HT1080 (cell line): ENCODE measurements around the gene CMTM1. TPM values are rescaled to one million over a fixed set of nuclear protein-coding genes. Genes with fewer than 3 reads are reported as not detected.
"Not testable (repeated sequence)": the region's sequence is repeated elsewhere in the genome, so short reads cannot be mapped to it uniquely, and the experiment has no call there.

Experiments
- DNase-seq: peaks from one replicate; pipeline ENCODE4 v3.0.0-alpha.2; 2015; ENCODE audit warnings: low read depth
- total RNA-seq: library from RNA; depleted of rRNA; stranded (reverse); fragments of >200 nt; shearing (Covaris generic); gene quantifications from 2 replicates; pipeline ENCODE4 v1.2.3, GENCODE V29; 2014

Gene CMTM1
- total RNA-seq, 1 experiment from 2014 or later = 8.7 TPM

DNA sequence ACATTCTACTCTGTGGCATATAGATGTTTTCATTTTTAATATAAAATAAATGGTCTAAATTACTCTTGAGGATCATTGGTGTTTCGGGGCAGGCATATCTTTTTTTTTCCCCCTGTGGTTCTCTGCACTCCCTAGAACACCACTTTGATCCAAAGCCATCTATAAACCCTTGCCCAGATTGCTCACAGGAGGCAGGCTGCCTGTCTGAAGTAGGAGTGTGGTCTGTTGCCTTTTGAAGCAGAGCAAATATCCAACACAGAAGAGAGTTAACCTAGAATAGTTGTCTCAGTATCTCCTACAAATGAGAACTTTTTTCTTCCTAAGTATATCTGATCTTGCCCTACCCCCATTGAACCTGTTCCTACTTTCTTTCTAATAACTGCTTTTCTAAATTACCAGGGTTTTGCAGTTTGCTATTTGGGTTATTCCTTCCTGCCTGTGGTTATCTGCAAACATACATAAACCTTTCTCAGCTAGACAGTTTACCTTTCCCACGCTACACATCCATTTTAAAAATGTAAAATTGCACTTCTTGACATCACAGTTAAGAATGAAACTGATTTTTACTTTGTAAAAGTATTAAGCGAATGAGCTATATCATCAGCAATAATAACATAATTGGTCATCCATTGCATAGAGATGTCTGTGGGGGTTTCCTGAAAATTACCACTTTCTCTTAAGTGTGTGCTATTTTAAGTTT, 4.7 kb upstream of the CMTM1 start:
- DNase-seq = no peak

DNA sequence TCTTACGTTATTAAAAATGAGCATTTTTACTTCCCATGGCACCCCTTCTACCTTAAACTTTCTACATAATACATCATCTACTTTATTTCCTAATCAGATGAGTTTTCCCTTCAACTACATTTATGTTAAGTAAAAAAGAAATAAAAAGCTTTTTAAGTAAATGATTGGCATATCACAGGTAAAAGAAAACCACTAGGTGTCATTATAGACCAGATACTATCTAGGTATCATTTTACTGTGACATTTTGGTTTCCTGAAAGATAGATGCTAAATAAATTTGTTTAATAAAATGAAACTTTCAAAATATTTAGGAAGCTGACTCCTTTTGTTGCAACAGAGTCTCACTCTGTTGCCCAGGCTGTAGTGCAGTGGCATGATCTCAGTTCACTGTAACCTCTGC, 3.8 kb upstream of the CMTM1 start:
- no peak for DNase-seq

DNA sequence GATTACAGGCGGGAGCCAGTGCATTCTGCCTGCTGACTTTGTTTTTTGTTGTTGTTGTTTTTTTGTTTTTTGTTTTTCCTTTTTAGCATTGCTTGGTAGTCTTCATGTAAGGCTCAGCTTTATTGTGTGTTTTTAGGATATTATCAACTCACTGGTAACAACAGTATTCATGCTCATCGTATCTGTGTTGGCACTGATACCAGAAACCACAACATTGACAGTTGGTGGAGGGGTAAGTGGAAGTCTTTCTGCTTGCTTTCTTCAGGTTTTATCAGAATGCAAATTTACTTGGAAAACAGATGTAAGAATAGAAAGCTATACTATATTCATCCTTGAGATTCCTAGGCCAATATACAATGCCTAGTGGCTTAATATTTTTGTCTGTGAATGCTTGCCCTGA, 3.3 kb upstream of the CMTM1 start:
- no peak for DNase-seq

DNA sequence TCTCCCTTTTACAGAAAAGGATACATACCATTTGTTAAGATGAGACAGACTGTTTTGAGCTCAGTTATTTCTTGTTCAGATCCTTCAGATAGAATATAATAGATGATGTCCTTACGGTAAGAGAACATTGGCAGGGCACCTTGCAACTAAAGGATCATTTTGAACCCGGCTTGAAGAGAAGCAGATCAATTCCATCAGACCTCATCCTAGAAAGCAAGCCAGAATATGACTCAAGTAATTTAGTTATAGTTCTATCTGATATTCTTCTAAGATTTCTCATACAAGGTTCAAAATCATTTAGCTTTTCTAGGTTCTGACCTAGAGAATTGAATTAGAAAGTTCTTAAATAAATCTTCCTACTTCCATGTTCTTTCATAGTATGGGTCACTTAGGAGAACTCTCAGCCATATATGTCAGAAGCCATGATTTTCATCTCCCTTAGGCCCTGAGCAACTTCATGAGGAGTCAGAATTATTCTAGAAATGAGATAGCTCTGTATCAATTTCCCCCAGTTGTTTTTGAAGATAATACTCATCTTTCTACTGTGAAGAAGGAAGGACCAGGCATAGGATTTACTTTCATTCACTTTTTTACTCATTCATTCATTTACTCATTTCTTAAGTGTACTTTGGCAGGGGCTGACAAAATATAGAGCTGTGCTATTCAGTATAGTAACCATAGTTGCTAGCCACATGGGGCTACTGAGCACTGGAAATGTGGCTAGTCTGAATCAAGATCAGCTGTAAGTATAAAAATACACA, 2.5 kb upstream of the CMTM1 start:
- DNase-seq = no peak

DNA sequence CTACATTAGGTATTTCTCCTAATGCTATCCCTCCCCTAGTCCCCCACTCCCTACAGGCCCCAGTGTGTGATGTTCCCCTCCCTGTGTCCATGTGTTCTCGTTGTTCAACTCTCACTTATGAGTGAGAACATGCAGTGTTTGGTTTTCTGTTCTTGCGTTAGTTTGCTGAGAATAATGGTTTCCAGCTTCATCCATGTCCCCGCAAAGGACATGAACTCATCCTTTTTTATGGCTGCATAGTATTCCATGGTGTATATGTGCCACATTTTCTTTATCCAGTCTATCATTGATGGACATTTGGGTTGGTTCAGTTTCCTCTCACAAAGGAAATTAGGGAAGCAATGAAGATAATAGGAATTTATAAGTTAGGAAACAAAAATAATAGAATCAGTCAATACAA, 1.0 kb downstream of the CMTM1 start:
- DNase-seq = not testable (repeated sequence)

DNA sequence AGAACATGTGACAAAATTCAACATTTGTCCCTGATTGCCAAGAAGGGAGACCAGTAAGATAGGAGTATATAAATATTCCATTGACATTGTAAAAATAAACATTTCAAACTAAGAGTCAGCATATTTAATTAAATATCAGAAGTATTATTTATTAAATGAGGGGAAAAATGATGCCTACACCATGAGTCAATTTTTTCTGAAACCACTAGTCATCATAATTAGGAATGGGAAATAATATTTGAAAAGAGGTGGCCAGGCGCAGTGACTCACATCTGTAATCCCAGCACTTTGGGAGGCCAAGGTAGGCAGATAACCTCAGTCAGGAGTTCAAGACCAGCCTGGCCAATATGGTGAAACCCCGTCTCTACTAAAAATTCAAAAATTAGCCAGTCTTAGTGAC, 2.1 kb downstream of the CMTM1 start:
- DNase-seq = no peak

DNA sequence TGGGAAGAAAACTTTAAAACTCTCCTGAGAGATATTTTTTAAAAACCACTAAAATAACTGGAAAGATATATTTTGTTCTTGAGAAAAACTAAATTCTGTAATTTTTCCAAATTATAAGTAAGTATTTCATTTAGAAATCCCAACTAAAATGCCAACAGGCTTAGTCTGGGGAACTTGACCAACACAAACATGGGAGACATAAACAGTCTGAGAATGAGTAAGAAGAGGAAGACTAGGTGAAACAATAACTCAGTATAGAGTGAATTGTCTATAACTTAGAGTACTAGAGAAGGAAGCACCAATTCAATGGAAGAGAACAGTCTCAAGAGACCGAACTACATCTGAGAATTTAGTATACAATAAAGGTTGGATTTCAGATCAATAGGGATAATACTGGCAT, 2.9 kb downstream of the CMTM1 start:
- DNase-seq = no peak

DNA sequence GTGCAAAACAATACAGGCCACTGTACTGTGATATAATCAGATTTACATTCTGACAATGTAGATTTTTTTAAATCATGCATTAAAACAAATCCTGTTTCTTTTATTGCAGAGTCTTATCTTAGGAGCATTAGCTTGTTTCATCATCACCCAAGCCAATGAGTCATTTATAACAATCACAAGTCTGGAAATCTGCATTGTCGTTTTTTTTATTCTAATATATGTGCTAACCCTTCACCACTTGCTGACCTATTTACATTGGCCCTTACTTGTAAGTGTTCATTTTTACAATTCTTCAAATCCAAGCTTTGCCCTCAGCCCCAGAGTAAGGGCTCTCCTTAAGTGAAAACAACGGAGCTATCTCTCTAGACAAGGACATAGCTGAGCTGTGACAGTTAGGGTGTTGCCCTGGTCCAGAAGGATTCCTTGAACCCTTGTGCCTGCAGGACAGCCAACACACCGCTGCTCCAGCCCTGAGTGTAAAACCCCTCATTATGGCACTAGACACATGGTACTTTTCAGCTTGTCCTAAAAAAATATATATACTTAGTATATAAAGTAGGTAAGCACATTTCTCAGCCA, 3.7 kb downstream of the CMTM1 start:
- peak; percentile 55 for DNase-seq

DNA sequence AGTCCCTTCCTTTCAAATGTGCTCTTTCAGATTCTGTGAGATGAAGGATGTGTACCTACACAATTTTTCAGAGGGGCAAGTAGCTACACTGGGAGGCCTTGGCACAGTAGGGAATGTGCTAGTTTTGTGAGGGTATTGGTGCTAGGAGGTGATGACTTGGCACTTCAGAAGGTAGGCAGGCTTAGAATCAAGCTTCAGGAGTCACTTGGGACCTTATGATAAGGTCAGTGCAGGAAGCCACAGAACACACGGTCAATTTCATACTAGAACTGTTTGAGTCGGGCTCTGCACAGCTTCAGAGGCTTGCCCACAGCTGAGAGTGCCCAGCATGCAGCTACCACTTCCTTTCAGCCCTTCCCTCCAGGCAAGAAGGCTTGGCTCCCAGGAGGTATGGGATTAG, 6.1 kb downstream of the CMTM1 start:
- no peak for DNase-seq

DNA sequence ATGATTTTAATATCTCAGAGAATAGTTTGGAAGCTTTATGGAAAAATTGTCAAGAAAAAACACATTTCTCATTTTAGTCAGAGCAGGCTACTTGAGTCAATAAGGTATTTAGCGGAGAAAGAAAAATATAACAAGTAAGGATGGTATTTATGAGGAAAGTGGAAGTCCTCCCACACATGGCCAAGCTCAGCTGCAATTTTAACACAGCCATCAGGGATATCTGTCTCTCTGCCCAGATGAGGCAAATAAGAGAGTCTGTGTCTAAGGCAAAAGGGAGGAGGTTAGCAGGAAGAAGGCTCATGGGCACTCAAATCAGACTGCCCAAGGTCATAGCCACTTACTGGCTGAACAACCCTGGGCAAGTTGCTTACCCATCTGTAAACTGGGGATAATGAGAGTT, 7.8 kb downstream of the CMTM1 start:
- no peak for DNase-seq

DNA sequence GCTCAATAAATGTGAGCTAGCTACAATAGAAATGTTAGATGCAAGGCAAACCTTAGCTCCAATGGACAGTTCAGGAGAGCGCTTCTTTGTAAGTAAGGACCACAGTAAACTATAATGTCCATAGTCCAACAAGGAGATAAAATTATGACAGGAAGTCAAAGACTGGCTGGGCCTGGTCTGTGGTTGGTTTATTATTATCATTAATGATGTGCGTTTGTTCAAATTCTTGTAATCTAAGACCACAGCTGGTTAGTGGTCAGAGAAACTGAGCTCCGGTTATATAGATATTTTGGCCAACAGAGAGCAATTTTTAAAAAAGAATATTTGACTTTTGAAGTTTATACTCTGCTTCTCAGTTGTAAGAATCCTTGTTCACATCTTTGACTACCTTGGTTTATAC, 8.3 kb downstream of the CMTM1 start:
- DNase-seq = no peak

DNA sequence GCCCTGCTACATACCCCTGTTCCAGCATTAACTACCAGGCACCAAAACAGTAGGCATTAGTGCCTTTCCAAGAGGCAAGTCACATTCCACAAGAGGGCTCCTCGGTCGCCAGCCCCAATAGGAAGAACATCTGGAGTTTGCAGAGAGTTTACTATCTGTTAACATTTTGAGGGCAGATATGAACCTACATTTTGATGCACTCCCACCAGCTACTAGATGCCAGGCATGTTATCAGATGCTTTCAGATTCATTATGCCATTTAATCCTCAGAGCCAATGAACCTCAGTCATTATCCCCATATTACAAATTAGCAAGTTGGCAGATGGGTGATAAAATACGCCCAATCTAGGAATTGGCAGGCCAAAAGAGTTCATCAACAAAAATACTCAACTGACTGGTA, 8.8 kb downstream of the CMTM1 start:
- no peak for DNase-seq

DNA sequence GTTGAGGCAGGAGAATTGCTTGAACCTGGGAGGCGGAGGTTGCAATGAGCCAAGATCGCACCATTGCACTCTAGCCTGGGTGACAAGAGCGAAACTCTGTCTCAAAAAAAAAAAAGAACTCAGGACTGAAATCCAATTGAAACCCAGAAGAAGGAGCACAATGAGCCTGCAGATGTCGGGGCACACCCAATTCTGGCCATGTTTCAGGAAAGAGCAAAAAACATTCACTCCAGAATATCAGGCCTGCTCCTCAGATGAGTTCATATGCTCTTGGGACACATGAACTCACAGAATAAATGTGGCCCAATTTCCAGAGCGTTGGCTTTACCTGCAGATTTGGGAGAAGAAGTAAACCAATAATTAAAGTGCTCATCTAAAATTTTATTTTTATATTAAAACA, 10.1 kb downstream of the CMTM1 start:
- no peak for DNase-seq

DNA sequence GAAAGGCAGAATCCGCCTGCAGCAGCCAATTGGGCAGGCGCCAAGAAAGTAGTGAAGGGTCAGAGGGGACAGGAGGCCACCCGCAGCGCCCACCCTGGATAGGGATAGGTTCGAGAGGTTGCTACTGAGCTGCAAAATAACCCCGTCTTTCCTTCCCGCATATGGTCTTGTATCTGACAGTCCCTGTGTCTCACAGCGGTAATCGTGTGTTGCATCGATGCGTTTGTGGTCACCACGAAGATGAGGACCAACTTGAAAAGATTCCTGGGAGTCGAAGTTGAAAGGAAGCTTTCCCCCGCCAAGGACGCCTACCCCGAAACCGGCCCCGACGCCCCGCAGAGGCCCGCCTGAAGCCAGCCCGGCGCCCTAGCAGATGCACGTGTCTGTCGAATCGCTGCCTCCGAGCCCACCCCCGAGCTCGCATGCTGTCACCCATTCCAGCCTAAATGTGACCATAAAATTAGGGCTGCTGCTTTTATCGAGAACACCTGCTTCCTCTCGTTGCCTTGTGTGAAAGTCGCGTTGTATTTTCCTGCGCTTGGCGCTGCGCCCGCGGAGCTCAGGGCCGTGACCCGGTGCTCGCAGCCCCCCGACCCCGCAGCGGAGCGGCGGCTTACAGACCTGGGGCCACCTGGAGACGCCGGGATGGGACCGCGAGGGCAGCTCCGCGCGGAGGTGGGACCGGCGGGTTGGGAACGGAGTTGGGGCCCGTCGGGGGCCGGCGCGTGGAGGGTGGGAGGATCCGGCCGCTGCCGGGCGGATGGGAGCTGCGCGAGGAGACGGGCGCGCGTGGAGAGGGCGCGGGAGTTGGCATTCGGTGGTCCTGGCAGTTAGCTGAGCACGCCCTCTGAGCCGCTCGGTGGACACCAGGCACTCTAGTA, 12.7 kb downstream of the CMTM1 start, which contains the start of gene CMTM2:
Gene CMTM2, plus strand, starts transcription at position 813 of the 881 bp plus-strand sequence. CDS start 145 bp downstream, outside the sequence.
- no peak for DNase-seq

DNA sequence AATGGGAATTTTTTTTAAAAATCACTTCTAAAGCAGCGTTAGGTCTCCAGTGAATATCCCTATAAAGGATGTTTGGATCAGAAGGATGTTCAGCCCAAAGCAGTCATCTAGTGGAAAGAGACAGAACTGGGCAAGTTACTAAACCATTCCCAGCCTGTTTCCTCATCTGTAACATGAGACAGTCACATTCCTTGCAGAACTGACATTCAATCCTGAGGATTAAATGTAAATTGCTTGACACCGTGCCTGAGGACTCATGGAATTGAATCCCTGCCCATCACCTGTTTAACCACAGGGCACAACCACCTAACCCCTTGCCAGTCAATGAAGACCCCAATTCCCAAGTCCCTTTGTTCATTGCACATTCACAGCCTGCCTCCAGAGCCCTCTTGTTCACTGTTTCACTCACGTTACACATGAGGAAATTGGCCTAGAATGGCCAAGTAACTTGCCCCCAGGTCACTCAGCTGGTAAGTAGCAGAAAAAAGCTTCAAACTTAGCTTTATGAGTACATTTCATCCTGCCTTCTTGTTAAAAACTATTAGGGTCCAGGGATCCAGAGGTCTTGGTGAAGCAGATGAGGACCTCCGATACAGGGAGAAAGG, 14.5 kb downstream of the CMTM1 start:
- peak; percentile 75 for DNase-seq

DNA sequence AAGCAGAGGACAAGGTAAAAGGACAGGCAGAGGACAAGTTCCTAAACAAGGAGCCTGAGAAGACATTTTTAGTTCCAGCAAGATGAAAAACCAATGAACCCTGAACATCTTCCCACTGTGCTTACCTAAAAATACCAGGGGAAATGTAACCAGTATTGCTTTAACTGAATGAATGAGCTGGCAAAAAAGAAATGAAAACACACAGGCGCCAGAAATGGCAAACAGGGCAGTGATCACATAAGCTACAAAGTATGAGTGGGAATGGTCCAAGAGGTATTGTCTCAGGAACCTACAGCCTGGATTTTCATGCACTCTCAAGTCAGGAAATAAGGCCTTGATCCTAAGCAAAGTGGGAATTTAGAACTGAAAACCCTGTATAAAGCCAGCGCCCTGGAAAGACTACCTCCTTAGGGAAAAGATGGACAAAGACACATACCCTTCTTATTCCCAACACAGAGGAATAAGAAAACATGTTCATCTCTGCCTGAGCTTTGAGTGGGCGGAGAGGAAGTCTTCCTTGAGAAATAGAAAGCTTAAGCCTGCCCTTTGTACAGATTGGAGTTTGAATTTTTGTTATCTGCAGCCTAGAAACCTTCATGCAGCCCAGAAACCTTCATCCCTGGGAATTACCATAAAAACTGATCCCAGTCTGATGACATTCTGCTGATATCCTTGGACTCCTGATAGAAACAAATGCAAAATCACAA, 15.2 kb downstream of the CMTM1 start:
- DNase-seq = no peak

DNA sequence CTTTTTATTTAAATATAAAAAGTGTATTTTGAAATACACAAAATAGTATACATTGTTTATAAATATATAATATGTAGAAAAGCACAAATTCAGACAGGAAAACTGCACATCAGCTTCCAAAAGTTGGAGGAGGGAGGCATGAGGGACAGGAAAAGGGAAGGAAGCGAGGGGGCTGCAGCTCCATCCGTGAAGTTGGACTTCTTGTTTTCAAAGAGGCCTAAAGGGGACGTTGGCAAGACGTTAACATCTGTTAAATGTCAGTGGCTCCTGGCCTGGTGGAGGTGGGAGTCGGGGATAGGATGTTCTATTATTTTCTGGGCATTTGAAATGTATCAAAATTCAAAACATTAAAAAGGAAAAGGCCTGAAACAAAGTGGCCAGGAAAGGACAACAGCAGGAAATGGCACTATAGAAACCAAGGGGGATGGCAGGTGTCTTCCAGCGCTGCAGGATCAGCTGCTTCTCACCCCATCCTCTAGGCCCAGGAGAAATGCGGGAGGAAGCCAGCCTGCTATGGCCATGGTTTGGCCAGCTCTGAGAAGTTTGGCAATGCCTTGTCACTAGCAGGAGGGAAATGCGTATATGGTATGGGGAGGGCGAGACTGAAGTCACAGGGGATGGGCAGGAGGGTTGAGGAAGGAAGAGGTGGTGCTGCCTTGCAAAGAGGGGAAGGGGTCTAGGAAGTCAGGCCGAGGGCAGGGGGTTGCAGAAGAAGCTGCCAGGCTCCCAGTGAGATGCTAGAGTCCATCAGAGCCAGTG, 19.4 kb downstream of the CMTM1 start:
- DNase-seq = no peak

DNA sequence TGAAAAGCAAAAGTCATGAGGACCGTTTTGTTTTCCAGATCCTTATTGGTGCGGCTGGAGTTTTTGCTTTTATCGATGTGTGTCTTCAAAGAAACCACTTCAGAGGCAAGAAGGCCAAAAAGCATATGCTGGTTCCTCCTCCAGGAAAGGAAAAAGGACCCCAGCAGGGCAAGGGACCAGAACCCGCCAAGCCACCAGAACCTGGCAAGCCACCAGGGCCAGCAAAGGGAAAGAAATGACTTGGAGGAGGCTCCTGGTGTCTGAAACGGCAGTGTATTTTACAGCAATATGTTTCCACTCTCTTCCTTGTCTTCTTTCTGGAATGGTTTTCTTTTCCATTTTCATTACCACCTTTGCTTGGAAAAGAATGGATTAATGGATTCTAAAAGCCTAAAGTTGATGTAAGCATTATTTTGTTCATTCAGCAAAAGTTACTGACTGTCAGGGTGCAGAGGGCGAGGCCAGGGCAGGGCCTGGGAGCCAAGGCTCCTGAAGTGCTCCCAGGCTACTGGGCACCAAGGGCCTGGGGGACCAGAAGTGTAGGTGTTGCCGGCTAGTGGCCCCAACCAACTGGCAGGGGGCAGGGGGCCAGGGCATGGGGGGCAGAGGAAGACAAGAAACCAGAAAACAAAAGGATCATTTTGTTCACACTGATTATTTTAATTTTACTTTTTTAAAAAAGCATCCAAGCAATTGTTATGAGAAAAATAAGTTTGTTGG, 21.8 kb downstream of the CMTM1 start:
- no peak for DNase-seq
